CD4-positive, alpha-beta T cell treated with Interleukin-15 for 1 hour (primary cell): ENCODE data around the gene JCAD.
A peak's percentile ranks its signal among the peaks of the same experiment; 100 is the strongest.
"Not testable (repeated sequence)": the region's sequence is repeated elsewhere in the genome, so short reads cannot be mapped to it uniquely, and the experiment has no call there.

Experiments
- DNase-seq: peaks from one replicate; pipeline ENCODE4 v3.0.0-alpha.2; 2020

The JCAD gene

DNA sequence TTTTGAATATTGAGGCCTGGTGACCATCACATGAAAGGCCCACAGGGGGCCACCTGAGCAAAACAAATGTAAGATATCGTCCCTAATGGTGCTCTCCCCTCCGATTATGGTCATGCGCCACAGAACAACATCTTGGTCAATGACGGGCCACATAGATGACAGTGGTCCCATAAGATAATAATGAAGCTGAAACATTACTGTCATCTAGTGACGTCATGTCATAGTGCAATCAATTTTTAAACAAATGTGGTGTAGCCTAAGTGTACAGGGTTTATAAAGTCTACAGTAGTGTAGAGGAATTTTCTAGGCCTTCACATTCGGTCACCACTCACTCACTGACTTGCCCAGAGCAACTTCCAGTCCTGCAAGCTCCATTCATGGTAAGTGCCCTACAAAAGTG is 36.8 kb downstream of the JCAD start:
- DNase-seq: no peak

DNA sequence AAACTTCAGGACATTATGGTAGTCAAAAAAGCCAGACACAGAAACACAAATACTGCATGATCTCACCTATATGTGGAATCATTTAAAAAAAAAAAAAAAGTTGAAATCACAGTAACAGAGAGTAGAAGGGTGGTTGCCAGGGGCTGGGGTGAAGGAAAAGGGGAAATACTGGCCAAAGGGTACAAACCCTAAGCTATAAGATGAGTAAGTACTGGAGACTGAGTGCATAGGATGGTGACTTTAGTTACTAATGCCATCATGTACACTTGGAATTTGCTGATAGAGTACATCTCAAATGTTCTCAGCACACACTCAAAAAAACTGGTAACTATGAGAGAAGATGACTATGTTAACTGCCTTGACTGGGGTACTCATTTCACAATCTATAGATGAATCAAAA is 39.9 kb downstream of the JCAD start:
- no peak for DNase-seq

DNA sequence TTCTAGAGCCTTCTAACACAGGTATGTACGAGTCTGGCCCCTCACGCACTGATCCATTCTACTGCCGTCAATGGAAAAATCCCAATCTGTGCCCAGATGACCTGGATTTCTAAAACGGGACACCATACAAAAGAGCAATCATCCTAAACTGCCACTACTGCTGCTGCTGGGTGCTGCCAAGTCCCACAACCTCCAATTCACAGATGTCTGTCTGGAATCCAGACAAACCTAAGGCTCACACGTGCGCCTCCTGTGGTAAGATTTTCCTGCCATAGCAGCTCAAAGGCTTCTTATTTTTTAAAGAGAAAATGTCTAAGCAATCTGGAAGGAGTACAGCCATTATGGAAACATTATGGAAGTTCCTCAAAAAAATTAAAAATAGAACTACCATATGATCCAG is 40.9 kb downstream of the JCAD start:
- DNase-seq: no peak

DNA sequence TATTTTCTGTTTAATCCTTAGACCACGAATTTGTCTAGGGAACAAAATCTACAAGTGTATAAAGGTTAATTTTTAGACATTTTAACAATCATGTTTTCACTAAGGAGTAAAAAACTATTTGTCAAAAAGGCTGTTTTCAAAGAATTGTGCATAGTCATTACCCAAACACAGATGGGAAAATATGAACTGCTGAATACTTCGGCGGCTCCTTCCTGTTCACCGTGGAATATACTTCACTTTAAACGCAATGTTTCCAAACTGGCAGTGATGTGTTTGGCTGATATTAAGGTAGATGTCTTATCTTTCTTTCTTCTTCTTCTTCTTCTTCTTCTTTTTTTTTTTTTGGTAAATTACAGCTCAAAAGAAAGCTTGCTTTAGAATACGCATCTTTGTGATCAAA is 41.4 kb downstream of the JCAD start:
- DNase-seq: no peak

DNA sequence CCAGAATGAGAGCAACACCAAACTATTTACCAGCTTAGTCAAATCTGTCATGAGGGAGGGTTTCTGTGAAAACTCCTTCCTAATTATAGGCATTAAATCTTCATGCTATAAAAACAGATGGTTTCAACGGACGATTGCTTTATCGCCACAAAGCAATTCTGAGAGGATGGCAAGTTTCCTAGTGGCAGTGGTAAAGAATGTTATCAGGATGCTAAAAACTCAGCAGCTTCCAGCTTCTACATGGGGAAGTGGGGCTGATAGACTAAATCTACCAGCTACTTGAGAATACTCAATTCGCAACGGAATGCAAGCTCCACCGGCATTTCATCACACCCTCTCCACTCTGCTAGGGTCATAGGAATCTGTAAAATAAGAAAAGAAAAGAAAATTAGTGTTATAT is 41.8 kb downstream of the JCAD start:
- DNase-seq: no peak

DNA sequence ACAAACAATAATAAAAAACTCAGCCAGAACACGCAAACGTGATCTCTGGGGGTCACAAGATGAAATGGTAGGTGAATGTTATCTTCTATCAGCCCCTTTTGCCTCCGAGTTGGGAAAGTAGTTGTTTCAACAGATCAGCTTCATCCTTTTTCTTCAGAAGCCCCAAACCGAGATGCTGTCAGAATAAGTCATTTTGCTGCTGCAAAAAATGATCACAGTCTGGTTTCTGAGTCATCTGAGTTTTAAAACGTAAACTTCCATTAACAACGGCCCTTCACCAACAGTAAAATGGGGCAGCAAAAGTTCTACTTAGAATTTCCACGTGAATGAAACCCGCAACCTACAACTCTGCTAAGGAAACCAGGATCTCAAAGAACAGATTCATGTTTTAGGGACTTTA is 44.9 kb downstream of the JCAD start:
- DNase-seq: no peak

DNA sequence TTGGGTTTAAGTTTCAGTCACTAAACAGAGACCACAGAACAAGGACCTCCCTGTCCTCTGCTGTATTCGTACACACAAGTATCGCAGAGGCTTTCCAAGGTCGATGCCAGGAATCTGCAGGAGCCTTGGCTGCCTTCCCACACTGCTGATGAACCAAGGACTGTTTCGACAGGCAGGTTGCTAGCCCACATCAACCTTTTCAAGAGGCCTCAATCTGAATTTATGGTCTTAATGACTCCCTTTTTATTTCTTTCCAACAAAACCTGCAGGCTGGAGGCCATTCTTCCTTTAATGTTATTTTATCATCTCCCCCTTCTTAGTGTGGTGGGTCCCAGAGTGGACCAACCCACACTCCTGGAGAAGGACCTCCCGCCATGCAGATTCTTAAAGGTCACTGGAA is 45.6 kb downstream of the JCAD start:
- no peak for DNase-seq

DNA sequence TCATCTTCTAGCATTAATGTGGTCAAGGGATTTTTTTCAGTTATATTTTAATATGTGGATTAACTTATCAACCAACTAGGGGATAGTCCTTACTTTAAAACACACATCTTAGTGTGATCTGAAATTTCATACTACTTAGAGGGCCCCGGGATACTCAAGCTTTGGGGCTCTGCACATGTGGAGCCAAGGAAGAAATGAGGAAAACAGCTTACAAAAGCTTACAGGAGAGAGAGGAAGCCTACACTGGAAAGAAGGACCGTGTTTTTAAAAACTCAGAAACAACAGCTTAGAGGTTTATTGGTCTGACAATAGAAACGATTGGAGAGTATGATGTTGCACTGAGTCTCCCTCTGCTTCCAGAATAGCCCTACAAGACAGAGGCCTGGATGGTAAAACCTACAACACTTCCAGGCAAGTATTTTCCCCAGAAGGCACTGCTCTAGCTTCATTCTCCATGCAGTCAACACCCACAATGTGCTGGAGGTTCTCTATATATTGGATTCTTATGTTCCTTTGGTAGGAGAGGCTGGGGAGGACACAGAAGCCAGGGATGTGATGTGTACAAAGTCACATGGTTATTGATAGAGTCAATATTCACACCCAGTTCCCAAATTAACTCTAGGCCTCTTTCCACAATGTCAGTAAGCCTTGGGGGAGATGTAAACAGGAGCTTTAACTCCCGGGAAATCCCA is 47.3 kb downstream of the JCAD start:
- DNase-seq: no peak

DNA sequence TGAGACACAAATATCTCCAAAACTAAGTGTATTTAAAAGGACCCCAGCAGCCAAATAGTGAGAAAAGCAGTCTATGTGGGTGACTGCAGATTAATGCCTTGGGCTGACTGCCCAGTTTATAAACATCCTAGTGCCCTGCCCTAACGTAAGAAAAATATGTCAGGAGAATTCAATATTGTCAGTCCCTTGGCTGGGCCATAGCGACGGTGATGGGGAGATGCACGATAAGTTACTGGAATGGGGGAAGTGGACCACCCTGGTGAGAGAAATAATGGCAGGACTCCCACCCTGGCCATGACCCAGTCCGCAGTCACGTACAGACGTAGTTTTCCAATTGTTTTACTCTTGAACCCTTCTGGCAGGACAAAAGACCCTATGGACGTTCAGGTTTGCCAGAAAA is 48.0 kb downstream of the JCAD start:
- DNase-seq: no peak

DNA sequence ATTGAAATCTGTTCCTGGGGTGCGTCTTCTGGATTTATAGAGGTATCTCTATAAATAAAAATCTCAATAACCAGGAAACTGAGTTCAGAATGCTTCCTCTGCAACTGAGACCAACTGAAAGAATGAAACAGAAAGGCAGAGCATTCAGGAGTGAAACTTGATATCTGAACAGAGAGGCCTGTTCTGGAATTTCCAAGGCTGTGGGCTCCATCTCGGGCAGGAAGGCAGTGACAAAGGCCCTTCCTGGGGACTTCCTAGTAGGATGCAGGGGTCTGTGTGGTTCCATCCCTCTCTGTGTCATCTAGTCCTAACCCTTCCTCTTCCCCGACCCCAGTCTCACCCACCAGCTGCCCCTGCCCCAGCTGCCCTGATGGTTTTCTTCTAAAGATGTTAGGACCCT is 52.0 kb downstream of the JCAD start:
- no peak for DNase-seq

DNA sequence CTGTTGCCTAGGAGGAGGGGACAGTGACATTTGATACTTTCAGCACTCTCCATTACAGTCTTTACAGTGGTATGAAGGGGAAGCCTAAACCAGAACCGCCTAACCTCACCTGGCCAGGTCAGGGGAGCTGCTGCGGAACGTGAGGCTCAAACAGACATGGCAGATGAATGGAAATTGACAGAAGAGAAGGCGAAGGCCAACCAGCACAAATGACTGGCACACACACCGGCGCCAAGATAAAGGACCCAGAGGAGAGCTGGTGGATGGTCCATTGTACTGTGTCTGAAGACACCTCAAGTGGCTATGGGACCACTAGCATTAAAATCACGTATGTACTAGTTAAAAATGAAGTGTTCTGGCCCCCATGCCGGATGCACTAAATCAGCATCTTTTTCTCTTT is 53.0 kb downstream of the JCAD start:
- no peak for DNase-seq

DNA sequence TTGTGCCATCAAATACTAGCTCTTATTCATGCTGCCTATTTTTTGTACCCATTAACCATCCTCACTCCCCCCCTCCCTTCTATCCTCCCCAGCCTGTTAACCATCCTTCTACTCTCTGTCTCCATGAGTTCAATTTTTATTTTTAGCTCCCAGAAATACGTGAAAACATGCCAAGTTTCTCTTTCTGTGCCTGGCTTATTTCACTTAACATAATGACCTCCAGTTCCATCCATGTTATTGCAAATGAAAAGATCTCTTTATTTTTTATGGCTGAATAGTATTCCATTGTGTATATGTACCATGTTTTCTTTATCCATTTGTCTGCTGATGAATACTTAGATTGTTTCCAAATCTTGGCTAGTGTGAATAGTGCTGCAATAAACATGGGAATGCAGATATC is 54.3 kb downstream of the JCAD start:
- not testable (repeated sequence) for DNase-seq

DNA sequence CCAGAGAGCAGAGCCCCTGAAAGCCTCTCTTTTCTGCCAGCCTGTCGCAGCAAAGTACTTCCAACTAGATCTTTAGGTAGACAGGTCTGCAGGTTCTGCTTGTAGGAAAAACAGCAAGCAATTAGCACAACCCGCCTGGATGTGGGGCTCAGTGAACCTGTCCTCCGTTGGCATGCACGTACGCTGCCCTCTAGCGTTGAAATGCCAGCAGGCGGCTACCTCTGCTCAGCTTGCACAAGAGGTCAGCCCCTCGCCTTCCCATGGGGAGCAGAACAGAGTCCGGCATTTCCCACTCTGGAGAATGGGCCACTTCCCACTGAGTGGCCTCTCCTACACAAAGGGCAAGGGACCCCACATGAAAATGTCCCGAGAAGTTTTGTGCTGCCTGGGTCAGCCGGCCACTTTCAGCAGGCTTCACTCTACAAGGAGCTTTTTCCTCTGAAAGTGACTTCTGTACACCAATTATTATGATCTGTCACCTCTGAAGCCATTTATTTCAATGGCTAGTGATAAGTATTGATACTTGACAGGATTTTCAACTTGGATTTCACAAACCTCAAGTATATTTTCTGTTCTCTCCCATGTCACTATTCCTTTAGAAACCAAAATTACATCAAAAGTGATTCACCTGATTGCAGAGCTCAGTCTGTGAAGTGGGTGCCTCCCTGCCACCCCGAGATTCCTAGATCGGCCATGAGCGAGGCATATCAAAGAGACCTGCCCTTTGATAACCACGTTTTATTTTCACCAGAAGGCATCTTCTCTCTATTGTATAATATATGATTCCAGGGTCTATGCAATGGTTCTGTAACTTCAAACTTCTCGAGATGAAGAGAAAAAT is 56.7 kb downstream of the JCAD start:
- DNase-seq: peak; percentile 49

DNA sequence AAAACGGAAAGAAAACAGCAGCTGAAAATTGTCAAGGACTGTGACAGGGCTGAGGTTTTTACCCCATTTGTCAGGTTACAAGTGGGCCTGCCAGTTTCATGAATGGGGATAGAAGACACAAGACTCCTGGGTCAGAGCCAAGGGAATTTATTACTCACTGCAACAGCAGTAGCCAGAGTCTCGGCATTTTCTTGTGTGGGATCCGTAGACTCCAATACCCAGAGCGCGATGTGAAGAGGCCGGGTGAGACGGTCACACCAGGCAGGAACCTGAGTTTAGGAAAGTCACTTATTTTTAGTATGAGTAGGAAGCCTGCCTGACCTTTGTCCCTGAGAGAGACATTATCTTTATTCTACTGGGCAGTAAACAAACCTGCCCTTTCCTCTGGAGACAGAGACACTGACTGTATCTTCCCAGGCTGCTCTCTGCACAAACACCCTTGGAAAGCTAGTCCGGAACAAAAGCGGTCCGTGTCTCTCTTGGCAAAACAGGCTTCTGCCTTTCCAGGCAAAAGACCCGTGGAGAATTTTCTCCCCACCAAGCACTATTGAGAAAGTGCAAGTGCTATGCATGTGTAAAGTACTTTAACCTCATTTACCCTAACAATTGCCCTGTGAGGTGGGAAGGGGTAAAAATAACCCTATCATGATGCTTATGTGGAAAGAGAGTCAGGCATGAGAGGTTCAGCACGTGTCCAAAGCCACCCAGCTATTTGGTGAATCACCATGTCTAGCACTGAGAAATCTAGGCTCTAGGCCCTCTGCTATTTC is 58.4 kb downstream of the JCAD start:
- DNase-seq: no peak

DNA sequence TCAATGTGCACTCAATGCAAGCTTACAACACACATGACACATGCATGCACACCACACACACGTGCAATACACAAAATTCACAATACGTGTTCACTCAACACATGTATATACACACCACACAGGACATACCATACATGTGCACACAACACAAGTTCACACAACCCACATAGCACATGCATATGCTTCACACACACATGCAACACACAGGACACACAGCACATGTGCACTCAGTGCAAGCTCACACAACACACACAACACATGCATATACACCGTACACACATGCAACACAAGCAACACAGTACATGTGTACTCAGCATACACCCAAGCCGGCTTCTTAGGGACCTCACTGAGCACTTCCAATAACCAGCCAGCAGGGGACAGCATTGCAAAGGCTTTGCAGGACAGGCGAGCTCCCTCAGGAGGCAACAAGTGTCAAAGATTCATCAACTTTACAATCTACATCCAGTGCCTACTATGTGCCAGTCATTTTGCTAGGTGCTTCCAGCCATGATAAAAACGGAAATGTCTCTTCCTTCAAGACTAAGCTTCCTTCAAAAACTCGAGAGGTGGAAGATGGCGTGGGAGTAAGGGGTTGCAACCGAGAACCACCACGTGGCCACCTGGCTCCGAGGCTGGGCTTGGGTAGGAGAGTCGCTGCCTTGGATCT is 61.1 kb downstream of the JCAD start:
- peak; percentile 73 for DNase-seq

DNA sequence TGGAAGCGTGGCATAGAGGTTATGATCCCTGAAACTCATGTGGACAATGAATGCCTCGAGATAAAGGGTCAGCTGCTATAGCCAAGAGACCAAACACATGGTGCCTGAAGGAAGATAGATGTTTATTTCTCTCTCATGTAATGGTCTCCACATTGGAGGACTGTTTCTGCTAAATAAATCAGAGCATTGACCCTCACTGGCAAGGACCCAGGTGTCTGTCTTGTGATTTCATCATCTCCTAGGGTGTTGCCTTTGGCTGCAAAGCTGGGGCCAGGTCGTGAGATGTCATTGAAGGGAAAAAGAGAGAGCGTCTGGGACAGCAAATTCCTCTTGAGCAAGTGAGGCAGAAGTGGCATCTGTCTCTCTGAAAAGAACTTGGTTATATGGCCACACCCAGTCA is 64.6 kb downstream of the JCAD start:
- DNase-seq: no peak

DNA sequence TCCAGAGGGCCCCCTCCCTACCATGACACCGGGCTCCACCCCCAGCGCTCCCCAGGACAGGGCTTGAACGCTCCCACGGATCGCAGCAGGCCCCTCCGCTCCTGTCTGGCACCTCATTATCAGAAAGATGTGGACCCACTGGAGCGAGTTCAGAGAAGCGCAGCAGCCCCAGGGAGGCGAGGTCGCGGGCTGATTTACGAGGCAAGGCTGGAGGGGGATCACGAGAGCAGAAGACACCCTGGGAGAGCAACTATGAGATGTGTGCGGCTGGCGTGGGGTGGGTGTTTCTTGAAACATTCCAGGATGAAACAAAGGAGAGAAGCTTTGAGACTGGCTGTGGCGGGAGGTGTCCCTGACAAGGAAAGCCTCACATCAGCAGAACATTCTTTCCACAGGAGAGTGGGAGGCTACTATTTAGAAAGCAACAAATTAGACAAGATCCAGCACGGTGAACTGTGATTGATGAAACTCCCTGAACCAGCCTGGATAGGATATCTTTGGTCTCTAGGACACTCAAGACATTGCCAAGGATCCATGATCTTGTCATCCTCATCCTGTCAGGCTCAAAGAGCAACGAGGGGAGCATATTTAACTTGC is 66.0 kb downstream of the JCAD start:
- DNase-seq: no peak

DNA sequence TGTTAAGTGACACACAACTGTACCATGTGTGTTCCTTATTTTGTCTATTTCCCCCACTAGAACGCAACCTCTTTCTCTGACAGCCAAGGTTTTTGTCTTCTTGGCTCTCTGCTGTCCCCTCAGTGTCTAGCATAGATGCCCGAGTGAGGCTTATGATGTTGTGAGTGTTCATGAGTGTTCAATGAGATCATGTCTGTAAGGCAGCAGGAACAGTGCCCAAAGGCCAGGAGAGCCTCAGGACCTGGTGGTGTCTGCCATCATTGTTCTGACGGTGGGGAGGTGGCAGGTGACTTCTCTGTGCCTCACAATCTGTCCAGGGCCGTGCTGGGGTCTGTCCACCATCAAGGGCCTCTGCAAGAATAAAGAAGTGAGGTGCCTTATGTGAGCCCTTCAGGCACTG is 66.5 kb downstream of the JCAD start:
- no peak for DNase-seq

DNA sequence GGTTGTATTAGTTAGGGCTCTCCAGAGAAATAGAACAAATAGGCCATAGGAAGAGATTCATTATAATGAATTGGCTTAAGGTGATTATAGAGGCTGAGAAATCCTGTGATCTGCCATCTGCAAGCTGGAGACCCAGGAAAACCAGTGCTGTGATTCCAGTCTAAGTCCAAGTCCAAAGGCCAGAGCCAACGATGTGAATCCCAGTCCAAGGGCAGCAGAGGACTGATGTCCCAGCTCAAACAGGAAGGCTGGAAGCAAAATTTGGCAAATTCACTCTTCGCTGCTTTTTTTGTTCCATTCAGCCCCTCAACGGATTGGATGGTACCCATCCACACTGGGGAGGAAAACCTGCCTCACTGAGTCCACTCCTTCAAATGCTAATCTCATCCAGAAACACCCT is 68.0 kb downstream of the JCAD start:
- DNase-seq: no peak

DNA sequence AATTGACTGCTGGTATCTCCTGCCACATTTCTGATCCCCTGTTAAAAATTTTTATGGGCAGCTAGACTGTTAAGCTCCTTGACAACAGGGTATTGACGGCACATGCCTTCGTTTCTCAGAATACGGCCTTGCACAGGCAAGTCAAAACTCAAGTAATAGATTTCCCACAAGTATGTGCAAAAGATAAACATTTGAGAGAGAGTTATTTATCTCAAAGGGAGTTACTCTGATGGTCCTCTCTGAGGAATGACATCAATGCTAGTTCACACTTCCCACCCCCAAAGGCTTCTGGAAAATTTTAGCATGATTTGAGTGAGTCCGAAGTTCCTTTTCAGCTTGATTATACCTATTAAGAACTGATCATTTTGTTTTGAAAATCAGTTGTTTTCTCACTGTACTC is 71.9 kb downstream of the JCAD start:
- DNase-seq: no peak

DNA sequence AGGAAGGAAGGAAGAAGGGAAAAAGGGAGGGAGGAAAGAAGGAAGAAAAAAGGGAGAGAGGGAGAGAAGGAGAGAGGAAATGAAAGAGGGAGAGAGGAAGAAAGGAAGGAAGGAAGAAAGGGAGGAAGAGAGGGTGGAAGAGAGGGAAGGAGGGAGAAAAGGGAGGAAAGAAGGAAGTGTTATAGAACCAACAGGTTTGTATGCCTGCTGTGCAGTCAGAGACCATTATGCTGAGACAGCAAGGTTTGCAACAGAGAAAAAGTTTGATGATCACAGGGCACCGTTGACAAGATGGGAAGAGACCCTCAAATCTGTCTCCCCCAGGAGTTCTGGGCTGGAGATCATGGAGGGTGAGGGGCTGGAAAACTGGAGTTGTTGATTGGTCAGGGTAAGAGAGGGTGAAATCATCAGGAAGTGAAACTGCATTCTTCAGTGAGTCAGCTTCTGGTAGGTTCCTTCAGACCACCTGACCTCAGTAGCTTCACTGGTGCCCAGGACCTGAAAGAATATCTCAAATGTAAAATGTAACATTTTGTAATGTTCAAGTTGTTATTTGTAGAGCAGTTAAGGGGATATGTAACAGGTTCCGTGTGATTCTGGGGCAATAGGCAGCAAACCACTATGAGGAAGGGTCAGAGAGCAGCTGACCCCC is 76.3 kb downstream of the JCAD start:
- no peak for DNase-seq

DNA sequence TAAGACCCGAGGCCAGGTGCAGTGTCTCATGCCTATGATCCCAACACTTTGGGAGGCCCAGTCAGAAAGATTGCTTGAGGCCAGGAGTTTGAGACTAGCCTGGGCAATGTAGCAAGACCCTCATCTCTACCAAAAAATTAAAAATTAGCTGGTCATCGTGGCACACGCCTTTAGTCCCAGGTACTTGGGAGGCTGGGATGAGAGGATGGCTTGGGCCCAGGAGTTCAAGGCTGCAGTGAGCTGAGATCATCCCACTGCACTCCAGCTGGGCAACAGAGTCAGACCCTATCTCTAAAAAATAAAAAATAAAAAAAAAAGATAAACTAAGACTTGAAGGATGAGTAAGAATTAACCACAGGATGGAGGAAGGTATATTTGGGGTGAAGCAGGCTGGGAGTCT is 77.9 kb downstream of the JCAD start:
- DNase-seq: no peak
